Left ventricle myocardium superior (tissue), 1 donor: Measurements from ENCODE around the gene TF. TPM values are rescaled to one million over a fixed set of nuclear protein-coding genes. Genes with fewer than 3 reads are reported as not detected.

Experiments used
- ATAC-seq: fragments of 200-7000 bp; cut with Tn5 transposase; one replicate; pipeline ENCODE4 v1.9.1; 2020; ENCODE audit warnings: mild to moderate bottlenecking, moderate library complexity
- DNase-seq: peaks from one replicate; pipeline ENCODE4 v3.0.0-alpha.2; 2020
- intact Hi-C: fragments of 100-400 bp; cut with micrococcal nuclease; formaldehyde crosslinking; loops from one replicate; pipeline ENCODE4 v1.11.0; 2022
- total RNA-seq: library from RNA; stranded (reverse); fragmentation: NEBNext Ultra II Directional; extraction: Animal tissue kit (Norgen Biotek cat#: 25700); gene quantifications from one replicate; pipeline ENCODE4 v1.2.1, GENCODE V29; 2021
- donor health status: DM: no; HTN: yes; CAD: no; lungs with severe emphysema.

The TF gene
- total RNA-seq, 1 donor from 2014 or later: 3.3 TPM

GRCh38 chr3:133744241-133744640 lies 2.0 kb upstream of the TF start:
- ATAC-seq (no peak), DNase-seq (no peak)
- intact Hi-C loops: no loop called here

- intact Hi-C loops: no loop called here
Measured at GRCh38 chr3:133745108-133745507, 1.1 kb upstream of the TF start.

GRCh38 chr3:133746712-133747066 lies 496 bp downstream of the TF start:
- no peak for ATAC-seq
- DNase-seq: no peak

More at GRCh38 chr3:133745108-133745507, 1.1 kb upstream of the TF start:
- ATAC-seq: no peak
- no peak for DNase-seq

GRCh38 chr3:133747373-133747772 lies 1.2 kb downstream of the TF start:
- no peak for DNase-seq
- intact Hi-C loops: no loop called here
- no peak for ATAC-seq

More at GRCh38 chr3:133746712-133747066, 496 bp downstream of the TF start:
- intact Hi-C loops: no loop called here

GRCh38 chr3:133747907-133748639 lies 1.9 kb downstream of the TF start:
- intact Hi-C loops: no loop called here
- ATAC-seq (no peak), DNase-seq (no peak)

- DNase-seq: no peak
- ATAC-seq: no peak
- intact Hi-C loops: no loop called here
Measured at GRCh38 chr3:133749427-133750258, 3.5 kb downstream of the TF start.

GRCh38 chr3:133750259-133750656 lies 4.1 kb downstream of the TF start:
- DNase-seq (peak; percentile 43), ATAC-seq (peak; percentile 51)
- intact Hi-C loops: no loop called here

GRCh38 chr3:133753107-133753778 lies 7.0 kb downstream of the TF start:
- no peak for ATAC-seq
- DNase-seq: no peak
- intact Hi-C loops: no loop called here

- DNase-seq (no peak), ATAC-seq (no peak)
- intact Hi-C loops: no loop called here
Measured at GRCh38 chr3:133753779-133754164, 7.6 kb downstream of the TF start.

- intact Hi-C loops: no loop called here
- ATAC-seq (no peak), DNase-seq (no peak)
Measured at GRCh38 chr3:133754455-133754854, 8.3 kb downstream of the TF start.

GRCh38 chr3:133754973-133755828 lies 9.0 kb downstream of the TF start:
- ATAC-seq (no peak), DNase-seq (no peak)
- intact Hi-C loops: no loop called here

- no peak for DNase-seq
- intact Hi-C loops: no loop called here
- ATAC-seq: no peak
Measured at GRCh38 chr3:133756716-133757694, 10.8 kb downstream of the TF start.

- ATAC-seq (no peak), DNase-seq (no peak)
- intact Hi-C loops: no loop called here
Measured at GRCh38 chr3:133757701-133758567, 11.7 kb downstream of the TF start.

- DNase-seq (no peak), ATAC-seq (no peak)
- intact Hi-C loops: no loop called here
Measured at GRCh38 chr3:133758568-133758928, 12.4 kb downstream of the TF start.

GRCh38 chr3:133758964-133759739 lies 13.0 kb downstream of the TF start:
- intact Hi-C loops: no loop called here
- DNase-seq (no peak), ATAC-seq (no peak)

- ATAC-seq: no peak
- DNase-seq: no peak
Measured at GRCh38 chr3:133759740-133760305, 13.6 kb downstream of the TF start.

More at GRCh38 chr3:133759740-133760305, 13.6 kb downstream of the TF start:
- intact Hi-C loops: no loop called here
